ENCODE results near the gene MYLK.

MYLK gene

DNA sequence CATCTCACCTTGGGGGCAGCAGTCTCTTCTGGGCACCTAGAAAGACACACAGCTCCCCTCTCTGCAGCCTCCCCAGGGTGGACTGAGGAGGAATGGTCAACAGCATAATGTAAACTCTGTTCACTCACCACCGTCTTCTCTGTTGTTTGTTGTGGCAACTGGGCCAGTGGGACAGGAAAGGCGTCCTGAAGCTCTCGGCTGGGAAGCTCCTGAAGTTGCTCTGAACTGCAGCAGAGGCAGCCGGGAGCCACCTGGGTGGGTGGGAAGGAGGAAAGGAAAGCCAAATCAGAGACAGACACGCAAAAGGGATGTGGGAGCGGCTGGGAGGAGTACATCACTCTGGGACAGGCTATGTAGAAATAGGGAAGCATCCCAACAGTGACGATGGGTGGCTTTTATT, 52.7 kb downstream of the MYLK start:
- no peak for DNase-seq (ENCODE audit: low read depth, low spot score)

DNA sequence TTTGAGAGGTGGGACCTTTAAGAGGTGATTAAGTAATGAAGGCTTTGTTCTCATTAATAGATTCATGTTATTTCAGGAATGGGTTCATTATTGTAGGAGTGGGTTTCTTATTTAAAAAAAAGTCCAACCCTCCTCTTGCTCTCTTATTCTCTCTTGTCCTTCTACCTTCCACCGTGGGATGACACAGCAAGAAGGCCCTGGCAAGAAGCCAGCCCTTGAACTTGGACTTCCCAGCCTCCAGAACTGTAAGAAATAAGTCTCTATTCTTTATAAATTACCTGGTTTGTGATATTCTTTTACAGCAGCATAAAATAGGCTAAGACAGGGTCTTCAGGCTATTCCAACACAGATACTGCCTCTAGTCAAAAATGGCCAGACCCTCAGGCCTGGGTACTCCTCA, 62.2 kb downstream of the MYLK start:
- DNase-seq (ENCODE audit: low read depth, low spot score), result no peak

DNA sequence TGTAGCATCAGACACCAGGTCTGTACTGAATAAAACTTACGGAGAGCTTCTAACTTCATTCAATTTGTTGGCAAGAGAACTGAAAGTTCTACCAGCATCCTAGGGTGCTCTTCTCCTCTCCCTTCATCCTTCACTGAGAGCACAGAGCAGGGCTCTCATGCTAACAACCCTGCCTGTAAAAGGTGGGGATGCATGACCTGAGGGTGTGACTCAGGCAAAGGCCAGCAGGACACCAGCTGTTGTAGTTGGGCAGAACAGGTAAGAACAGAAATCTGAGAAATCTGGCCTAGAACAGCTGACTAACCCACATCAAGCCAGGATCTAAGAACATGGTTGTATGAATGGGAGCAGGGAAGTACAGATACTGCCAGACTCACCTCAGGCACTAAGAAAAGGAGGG, 64.2 kb downstream of the MYLK start:
- no peak for DNase-seq (ENCODE audit: low read depth, low spot score)

GRCh38 chr3:123818921-123819429, 65.2 kb downstream of the MYLK start:
- DNase-seq (ENCODE audit: low read depth, low spot score), result no peak

- no peak for DNase-seq (ENCODE audit: low read depth, low spot score)
These were observed 65.7 kb downstream of the MYLK start for GRCh38 chr3:123818324-123818920.

DNA sequence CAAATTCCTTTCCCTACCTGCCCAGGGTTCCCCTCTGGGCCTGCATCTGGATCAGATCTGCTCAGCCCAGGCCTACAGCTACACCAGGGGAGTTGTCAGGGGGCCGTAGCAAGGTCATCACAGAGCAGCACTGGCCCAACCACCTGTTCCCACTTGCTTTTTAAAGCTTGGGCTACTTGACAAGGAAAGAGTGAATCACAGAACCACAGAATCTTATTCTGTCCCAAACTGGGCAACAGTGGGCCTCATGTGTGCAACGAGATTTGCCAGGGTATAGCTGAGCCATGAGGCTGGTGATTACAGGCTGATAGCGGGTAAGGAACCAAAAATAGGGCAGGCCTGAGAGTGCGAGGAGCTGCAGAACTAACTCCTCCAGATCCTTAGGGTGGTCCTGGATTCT, 66.7 kb downstream of the MYLK start:
- DNase-seq (ENCODE audit: low read depth, low spot score), result no peak

DNA sequence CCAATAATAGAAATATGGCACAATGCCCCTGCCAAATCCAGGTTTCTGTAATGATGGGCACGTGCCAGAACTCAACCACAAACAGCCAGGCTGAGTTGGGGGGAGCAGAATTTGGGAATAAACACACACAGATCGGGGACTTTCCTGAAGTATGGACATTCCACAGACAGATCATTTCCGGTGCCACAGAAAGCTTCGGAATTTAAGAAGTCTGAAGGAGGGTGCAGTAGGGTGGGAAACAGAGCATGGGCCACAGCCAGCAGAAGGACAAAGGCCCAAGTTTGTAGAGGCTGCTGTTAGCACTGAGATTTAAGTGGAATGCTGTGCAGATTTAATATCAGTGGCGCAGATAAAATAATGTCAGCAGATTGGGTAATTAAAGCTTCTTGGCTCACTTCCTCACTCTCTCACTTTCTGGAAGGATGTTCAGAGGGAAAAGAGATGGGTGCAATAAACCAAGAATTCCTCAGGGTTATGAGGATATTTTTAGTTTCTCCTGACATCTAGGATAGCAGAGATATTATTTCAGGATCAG, 67.4 kb downstream of the MYLK start:
- no peak for DNase-seq (ENCODE audit: low read depth, low spot score)

GRCh38 chr3:123815981-123816380, 68.2 kb downstream of the MYLK start:
- DNase-seq (ENCODE audit: low read depth, low spot score), result no peak

DNA sequence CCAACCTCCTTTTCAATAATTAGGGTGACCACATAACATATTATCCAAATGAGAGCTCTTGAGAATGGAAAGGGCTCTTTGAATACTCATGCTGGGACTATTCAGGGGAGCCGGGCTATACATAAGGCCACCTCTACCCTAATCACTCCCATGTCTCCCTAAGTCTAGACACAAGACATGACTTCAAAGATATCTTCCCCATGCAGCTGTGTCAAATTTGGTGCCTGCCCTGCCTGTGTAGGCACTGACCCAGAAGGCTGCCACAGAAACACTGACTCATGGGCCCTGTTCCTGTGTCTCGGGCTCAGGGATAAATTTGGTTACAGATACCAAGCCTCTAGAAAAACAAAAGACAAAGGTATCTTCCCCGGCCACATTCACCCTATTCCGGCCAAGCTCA, 70.3 kb downstream of the MYLK start:
- no peak for DNase-seq (ENCODE audit: low read depth, low spot score)

DNA sequence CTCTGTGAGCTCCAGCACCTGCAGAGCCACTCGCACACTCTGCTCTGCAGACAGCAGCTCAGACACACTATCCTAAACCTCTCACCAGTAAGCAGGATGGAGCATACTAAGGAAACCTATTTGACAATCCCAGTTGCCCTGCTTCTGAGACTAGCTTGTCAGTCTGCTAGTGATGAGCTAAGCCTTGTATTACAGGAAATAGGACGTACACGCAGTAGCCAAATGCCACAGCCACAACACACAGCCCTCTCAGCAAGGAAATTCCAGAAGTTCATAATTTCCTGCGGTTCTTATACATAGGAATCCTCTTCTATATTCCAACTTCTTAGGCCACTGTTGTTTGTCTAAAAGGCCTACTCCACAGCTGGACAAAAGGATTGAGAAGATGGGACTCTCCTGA, 74.5 kb downstream of the MYLK start:
- no peak for DNase-seq (ENCODE audit: low read depth, low spot score)

DNA sequence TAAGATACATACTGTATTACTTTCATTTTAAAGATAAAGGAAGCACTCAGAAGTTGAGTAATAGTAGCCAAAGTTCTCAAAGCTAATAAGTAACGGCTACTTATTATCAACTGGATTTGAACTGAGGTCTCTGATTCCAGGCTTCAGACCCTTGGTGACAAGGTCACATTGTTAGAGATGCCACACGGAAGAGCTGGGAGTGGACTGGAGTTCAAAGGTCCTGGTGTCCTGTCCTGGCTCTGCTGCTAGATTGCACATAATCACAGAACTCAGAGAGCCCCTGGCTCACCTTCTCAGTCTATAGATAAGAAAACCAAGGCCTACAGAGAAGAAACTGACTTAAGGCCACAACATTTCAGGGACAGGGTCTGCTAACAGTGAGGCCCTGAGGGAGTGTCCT, 75.3 kb downstream of the MYLK start:
- no peak for DNase-seq (ENCODE audit: low read depth, low spot score)

DNA sequence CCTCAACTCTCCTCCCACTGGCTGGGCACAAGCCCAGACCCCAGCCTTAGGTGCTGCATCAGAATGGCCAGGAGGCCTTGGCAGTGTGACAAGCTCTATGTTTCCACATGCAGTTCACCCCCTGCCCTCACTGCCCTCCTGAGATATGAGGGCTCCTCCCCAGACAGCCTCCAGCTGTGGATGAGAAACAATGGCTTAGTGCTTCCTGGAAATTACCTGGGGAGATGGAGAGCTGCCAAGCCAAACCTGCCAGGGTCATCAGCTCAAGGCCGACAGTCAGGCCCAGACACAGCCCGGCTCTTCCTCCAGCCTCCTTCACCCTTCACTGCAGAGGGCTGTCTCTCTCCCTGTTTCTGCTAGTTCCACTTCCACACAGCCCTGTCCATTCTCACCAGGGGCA, 76.3 kb downstream of the MYLK start:
- no peak for DNase-seq (ENCODE audit: low read depth, low spot score)

GRCh38 chr3:123805504-123805903, 78.6 kb downstream of the MYLK start:
- DNase-seq (ENCODE audit: low read depth, low spot score), result no peak

DNA sequence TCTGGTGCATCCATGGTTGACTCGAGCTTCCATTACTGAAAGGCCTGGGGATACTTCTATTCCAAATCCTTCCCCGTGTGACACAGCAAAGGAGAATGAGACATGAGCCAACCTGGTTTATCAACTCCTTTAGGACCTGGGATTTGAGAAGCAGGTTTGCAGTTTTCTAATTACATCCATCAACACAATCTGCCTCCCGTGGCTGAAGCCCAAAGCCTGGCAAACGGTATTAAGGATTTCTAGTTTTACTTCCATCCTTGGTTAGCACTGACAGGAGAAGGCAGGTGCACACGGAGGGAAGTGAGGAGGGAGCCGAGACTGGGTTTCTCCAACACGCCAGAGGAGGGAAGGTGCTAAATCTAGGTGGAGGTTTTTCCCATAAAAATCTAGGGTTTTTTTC, 79.0 kb downstream of the MYLK start:
- no peak for DNase-seq (ENCODE audit: low read depth, low spot score)

- DNase-seq (ENCODE audit: low read depth, low spot score), result no peak
These were observed 79.5 kb downstream of the MYLK start for GRCh38 chr3:123804676-123805075.

GRCh38 chr3:123803521-123803920, 80.6 kb downstream of the MYLK start:
- DNase-seq (ENCODE audit: low read depth, low spot score), result peak; percentile 17

DNA sequence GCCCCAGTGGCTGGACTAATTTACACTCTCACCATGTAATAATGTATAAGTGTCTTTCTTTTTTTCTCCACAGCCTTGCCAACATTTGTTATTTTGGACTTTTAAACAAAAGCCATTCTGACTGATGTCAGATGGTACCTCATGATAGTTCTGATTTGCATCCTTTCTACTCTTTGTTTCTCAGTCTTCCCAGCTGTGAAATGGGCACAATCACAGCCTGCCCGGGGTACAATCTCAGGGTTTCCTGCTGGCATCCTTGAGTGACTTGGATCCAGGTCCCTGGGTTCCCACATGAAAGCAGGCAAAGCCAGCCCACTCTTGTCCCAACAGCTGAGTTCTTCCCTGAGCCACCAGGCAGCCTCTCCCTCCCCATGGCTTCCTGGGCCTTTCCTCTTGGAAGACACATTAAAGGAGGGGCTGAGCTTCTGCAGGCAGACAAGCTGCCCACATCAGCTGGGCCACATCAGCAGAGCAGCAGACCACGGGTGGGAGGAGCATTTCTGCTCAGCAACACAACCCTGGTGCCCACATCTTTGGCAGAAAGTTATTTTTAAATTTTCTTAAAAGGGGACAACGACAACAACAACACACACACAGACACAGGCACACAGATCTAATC, 82.0 kb downstream of the MYLK start:
- no peak for DNase-seq (ENCODE audit: low read depth, low spot score)

DNA sequence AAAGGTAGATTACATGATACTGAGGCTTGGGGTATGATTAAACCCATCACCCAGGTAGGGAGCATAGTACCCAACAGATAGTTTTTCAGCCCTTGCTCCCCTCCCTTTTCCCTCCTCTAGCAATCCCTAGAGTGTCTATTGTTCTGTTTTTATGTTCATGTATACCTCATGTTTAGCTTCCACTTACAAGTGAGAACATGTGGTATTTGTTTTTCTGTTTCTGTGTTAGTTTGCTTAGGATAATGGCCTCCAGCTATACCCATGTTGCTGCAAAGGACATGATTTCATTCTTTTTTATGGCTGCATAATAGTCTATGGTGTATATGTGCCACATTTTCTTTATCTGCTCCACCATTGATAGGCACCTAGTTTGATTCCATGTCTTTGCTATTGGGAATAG, 82.7 kb downstream of the MYLK start:
- no peak for DNase-seq (ENCODE audit: low read depth, low spot score)

- DNase-seq (ENCODE audit: low read depth, low spot score), result no peak
These were observed 83.8 kb downstream of the MYLK start for GRCh38 chr3:123800362-123800682.

DNA sequence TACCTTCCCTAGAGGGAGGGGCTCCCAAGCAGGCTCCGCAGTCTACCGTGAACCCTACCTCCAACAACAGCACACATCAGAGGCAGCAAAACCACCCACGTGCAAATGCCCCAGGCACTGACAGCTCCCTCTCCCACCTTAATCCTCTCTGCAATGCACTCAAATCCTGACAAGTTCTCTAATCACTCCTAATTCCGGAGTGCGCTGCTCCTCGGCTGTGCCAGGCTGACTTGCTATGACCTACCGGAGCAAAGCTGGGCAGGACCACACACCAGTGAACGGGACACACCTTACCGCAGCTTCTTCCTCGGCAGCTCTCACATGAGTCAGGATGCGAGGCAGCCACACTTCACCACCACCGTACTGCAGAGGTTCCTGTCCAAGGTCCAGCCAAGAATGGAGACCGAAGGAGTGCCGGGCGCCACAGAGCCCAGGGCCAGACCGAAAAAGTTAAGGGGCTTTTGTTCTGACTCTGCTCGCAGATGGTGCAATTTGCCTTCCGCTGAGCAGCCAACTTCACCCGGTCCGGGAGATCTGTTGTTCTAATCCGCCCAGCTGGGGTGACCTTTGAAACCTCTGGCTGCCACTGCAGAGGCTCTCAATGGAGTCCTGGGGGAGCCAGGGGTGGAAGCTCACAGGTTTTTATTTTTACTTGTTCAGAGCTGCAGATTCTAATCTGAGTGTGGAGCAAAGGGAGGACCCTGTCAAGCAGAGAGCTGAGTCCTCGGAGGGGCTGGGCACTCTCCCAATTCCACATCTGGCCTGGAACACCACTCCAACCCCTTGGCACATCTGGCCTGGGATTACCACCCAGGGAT, 84.4 kb downstream of the MYLK start:
- DNase-seq (ENCODE audit: low read depth, low spot score), result no peak

GRCh38 chr3:123798550-123798949, 85.6 kb downstream of the MYLK start:
- no peak for DNase-seq (ENCODE audit: low read depth, low spot score)

DNA sequence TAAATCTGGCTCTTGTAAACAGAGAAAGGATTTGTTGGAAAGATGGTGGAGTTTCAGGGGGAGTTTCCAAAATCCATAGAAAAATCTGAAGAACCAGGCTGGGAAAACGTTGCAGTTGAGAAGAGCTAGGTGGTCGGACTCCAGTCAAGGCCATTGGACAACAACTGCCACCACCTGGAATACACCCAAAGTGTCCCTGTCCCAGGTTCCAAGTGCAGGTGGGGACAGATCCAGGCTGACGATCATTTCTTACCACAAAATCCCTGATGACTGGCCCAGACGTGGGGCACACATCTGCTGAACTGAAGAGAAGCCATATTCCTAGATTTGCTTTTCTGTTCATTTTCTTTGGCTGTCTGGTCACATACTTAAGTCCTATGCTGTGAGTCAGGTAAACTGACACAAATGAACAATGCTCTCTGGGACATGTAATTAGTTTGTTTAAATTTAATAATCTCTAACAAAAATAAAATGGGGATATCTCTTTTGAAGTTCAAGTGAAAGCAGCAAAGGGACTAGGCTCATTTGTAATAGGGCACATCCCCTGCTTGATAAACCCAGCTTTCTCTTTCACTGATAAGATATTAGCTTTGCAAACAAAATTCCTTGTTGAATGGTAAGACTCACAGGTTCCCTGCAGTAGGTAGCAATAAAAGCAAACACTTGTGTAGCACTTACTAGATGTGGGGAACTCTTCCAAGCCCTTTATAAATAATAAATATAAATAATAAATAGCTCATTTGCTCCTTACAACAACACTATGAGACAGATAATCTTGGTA, 88.5 kb downstream of the MYLK start:
- DNase-seq (ENCODE audit: low read depth, low spot score), result no peak

All from iPS DF 19.7 (cell line).